Right lung (tissue), 5 donors: Measurements from ENCODE around the gene CD109. TPM values are rescaled to one million over a fixed set of nuclear protein-coding genes. Genes with fewer than 3 reads are reported as not detected.
"Not testable (repeated sequence)": the region's sequence is repeated elsewhere in the genome, so short reads cannot be mapped to it uniquely, and the experiment has no call there.

Experiments
- DNase-seq, 2 donors: peaks; one replicate each; pipeline ENCODE4 v3.0.0-alpha.2; 2013
- polyA plus RNA-seq, 5 donors: library from polyadenylated mRNA; unstranded; fragments of 120-200 nt; gene quantifications; one replicate each; pipeline versions ENCODE4 v1.2.1 to v1.2.3, GENCODE V29; 2013; ENCODE audit warnings: inconsistent platforms in 1 of 5, low replicate concordance in 1 of 5; ENCODE audit not compliant: insufficient read length in 5 of 5, insufficient read depth in 1 of 5

The CD109 gene
- polyA plus RNA-seq, 5 donors, result 13.5 to 31.2 (median 23.4) TPM

DNA sequence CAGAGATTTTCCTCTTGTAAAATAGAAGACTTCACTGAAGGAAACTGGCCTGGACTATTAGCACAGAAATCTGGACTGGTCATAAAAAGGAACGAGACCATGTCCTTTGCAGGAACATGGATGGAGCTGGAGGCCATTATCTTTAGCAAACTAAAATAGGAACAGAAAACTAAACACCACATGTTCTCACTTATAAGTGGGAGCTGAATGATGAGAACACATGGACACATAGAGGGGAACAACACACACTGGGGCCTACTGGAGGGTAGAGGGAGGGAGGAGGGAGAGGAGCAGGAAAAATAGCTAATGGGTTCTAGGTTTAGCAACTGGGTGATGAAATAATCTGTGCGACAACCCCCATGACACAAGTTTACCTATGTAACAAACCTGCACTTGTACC is 27.5 kb downstream of the CD109 start:
- DNase-seq, result not testable (repeated sequence)

DNA sequence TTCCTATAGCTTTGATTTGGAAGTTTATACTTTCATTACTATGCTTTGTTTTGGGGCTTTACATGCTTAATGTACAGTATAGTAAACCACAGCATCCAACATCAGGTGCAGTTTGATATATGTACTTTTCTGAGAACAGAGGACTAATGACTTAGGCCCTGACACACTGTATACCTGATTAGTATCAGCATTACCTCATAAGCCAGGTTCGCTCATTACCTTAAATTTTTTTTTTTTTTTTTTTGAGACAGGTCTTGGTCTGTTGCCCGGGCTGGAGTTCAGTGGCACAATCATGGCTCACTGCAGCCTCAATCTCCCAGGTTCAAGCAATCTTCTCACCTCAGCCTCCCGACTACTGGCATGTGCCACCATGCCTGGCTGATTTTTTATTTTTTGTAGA is 28.4 kb downstream of the CD109 start:
- no peak for DNase-seq

DNA sequence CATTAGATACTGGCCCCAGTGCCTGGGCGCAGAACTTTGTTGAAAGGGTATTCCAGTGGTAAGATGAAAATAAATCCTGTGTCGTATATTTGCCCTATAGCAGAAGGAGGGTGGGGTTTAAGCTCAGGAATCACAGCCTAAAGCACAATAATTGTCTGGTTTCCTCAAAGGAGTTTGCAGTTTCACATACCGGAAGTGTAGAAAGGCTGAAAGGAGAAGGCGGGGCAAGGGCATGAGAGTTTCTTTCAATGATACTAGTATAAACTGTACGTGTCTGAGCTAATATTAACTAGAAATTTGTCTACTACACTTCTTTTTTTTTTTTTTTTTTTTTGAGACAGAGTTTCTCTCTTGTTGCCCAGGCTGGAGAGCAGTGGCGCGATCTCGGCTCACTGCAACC is 29.2 kb downstream of the CD109 start:
- DNase-seq, result not testable (repeated sequence)

DNA sequence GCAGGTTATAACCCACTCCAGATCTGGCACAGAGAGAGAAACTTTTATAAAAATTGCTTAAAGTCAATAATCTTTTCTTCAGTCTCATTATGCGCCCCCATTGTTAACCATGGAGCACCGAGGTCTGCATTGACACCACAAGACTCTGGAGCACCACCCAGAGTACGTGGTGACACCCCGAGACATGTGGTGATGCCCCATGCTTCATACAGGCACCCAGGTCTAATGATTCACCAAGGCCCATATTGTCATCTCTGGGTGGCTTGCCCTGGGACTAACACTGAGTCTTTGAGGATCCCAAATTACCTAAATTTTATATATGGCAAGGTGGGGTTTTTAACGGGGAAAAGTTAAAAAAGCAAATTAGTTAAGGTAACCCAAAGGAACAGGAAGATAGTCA is 31.1 kb downstream of the CD109 start:
- DNase-seq, result no peak

DNA sequence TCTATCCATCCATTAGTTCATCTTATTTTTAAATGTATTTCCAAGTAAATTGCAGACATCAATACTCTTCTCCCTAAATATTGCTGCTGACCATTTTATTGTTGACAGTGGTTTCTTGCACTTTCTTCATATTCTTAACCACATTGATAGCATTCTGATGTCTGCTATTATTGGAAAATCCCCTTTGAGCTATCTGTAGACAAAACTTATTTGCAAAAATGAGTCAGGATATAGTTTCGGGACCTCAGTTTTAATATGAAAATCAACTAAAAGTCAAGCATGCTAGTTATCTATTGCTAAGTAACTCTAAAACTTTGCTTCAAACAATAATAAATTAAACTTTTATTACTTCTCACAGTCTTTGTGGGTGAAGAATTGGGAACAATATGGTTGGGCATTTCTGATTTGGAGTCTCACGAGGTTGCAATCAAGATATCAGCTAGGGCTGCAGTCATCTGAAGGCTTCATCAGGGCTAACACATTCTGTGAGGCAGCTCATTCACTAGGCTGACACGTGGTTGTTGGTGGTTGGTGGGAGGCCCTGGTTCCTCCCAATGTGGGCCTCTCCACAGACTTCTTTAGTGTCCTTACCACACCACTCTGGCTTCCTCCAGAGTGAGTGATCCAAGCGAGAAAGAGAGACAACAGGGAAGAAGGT is 32.7 kb downstream of the CD109 start:
- DNase-seq, result no peak

DNA sequence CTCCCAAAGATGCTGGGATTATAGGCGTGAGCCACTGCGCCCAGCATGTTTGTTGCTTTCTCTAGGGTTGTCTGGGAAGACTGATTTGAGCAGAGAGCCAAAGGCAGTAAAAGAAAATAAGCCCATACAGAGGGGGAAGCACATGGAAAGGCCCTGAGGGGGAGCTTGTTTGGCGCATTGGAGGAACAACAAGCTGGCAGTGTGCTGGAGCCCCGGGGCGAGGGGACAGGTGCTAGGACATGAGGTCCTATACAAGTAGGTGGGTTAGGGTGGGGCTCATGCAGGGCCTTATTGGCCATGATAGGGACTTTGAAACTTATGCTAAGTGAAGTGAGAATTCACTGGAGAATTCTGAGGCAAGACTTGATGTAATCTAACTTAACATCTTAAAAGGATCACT is 35.3 kb downstream of the CD109 start:
- no peak for DNase-seq

DNA sequence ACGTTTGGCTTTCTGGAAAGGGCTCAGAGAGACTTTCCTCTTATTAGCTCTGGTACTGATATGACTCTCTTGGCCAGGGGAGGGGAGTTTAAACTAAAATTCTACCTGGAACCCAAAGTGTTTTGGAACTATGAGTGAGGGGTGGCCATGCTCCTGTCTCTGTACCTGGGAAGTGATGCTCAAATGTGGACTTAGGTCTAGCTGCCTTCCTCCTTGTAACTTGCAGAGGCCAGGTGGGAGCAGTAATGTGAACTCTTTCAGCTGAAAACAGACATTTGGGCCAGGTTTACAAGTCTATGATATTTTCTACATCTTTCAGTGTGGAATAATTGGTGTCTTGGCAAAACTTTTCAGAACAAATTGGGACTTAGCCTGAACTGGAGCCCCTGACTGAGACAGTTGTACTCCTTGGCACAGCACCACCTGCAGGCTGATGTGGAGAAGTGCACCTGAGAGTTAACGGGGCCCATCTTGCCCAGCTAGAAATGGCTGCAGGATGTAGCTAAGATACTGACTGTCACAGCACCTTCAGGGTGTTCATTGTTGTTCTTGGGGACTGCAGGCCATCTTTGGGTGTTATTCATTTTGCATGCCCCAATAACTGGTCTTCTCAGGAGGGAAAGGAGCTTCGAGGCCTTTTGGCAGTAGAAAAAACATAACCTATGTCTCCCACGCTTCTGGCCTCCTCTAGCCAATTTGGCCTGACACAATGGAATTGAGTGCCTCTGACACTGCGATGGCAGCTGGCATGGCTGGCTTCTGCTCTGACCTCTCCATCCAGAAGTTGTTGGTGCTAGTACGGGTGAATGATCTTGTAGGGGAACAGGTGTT is 37.1 kb downstream of the CD109 start:
- DNase-seq, result peak in 1 of 2 donors; percentile 54

DNA sequence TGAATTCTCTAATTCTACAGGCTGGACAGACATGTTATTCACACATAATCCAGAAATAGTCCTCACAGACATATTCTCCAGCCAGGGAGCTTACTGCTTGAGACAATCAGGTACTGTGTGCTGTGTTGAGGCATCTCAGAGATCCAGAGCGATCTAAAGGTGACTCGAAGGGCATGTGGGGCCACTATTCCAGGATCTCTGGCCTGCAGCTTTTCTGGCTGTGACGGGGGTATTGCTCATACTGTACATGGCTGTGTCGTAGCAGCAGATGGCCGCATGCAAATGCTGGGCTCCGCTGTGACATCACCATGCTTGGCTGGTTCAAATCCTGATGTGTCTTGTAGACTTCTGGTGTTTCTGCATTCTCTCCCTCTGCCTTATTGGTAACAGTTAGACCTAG is 37.8 kb downstream of the CD109 start:
- DNase-seq, result no peak

DNA sequence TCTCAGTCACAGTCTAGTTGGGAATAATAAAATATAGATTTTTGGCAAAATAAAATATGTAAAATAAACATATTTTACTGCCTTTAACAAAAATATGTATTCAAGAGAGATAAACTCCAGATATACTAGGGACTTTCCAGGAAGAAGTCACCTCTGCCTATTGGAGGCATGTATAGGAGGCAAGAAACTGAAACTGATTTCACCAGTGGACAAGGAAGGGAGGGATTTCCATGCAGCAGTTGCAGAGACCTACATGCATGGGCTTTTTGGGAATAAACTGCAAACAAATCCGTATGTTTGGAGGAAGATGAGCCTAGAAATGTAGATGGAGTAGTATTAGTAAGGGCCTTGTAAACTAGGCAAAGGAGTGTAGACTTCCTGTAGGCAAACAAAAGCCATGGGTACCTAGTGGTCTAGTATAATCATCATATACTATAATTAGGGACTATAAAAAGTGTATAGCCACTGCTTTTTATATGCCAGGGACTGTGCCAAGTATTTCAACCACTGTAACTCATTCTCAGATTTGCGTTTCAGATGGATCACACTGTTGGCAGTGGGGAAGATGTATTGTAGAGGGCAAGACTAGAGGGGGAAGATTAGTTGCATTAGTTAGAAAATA is 38.9 kb downstream of the CD109 start:
- no peak for DNase-seq

DNA sequence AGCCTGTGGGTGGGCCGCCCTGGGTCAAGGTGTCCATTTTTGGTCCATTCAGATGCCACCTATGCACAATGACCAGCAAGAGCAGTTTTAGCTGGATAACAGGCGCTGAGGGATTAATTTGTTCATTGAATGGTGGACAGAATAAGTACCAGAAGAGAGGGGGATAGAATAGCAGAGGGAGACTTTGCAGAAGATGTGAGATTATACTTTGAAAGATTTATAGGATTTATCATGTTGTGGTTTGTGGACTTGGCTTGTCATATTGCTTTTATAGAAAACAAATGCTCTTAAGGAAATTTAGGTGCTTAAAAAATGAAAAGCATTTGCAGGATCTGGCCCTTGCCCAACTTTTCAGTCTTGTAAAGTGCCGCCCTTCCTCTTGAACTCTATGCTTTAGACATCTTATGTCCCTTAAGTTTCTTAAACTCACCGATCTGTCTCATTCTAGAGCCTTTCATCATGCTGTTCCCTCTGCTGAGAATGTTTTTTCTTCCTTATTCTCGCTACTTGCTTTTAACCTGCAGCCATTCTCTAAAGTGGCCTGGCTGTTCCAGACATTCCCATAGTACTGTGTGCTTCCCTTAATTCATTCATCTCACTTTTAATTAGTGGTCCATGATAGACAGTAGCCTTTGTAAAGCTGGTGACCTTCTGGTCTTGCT is 42.5 kb downstream of the CD109 start:
- no peak for DNase-seq

DNA sequence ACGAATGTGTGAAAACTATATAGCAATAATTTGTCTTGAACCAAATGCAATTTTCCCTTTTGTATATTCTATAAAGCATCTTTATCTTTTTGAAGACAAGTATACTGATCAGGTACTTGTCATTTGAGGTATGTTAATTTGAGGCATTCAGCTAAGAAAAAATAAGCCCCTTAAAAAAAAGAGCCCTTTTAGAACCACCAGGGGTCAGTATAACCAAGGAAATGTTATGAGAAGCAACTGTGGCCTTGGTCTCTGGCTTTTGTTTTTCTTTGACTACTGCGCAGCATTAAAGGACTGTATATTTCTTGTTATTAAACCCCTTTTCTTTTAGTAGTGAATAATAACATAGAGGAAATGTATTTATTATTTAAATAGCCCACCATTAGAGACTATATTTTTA is 43.1 kb downstream of the CD109 start:
- peak; percentile 50 to 51 for DNase-seq

DNA sequence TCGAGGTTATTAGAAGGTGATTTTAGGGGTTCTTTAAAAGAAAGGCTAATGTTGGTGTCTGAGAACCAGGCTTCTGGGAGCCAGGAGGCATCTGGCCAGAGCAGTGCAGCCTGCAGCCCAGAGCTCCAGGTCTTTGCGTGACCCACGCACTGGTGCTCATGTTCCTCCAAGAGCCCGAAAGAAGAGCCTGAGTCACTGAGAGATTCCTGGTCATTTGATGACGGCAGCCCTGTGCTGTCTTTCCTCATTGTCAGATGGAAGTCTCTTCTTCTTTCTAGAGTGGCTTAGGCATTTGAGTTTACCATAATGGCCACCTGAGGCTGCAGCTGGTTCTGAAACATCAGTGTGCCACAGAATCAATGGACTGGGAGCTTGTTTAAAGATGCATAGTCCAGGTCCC is 46.4 kb downstream of the CD109 start:
- DNase-seq, result no peak

DNA sequence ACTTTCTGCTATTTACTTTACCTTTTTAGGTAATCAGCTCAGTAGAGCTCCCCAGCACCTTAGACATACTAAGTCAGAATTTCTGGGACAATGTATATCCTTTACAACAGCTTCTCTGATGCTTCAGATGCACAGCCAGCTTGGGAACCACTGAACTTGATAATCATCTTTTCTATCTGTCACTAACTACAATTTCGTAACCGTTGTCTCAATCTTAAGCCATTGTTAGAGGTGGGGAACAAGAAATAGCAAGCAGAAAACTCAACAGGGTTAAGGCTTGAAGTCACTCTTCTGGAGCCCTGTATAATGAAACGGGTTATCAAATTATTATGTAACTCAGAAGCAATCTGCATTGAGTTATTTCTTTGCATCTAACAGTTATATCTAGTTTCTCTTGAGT is 47.1 kb downstream of the CD109 start:
- no peak for DNase-seq

DNA sequence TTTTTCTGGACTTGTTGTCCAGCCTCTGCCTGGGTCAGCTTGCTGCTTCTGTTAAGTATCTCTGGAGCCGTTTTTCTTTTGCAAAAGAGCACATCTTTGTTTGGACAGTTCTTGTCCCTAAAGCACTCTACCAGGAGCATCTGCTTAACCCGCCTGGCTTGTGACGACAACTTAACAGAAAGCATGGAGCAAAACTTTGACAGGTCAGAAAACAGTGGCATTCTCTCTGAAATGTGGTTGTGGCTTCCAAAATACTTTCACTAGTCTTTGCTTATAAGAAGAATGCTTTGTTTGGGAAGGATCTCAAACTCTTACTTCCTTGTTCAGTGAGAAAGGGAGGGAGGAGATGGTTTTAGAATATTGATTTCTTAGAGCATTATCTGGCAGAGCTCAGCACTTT is 47.6 kb downstream of the CD109 start:
- no peak for DNase-seq

DNA sequence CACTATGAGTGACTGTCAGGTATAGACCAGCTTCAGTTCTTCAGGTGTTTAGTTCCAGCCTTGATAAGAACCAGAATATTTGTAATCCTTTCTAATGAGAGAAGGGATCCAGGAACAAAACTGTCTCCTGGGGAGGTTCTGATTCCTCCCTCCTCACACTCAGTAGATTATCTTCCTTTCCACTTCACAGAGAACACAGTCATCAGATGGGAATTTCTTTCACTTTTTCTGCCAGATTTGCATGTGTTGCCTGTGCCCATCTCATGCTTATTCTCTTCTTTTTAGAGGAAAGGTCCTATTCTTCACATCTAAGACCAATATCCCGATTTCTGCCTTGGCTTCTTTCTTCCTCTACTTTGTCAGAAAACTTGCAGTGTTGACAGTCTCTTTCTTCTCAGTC is 50.8 kb downstream of the CD109 start:
- DNase-seq, result no peak

DNA sequence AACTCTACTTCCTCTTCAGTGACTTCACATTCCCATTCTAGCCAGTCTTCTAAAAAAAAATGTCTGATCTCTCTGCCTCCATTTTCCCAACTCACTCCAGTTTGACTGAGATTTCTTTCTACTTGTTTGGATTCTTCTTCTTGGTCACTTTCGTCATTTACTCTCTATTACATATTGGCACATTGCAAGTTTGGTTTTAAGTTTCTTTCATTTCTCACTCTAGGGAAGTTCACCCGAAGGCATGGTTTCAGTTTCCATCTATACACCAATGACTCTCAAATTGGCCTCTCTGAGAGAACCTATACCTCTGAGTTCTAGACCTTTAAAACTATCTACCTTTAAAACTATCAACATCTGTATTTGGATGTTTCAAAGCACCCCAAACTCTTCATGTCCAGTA is 51.3 kb downstream of the CD109 start:
- no peak for DNase-seq

DNA sequence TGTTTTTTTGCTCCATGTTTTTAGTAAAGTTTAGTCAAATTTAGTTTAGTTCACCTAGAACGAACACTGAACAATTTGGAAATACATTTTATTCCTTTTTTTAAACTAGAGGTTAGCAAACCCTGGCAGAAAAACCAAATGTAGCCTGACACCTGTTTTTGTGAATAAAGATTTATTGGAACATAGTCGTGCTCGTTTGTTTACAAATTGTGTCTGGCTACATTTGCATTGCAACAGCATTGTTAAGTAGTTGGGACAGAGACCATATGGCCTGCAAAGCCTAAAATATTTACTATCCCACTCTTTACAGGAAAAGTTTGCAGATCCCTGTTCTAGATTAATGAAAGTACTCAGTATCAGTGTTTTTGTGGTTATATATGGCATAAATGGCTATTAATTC is 56.9 kb downstream of the CD109 start:
- DNase-seq, result no peak

DNA sequence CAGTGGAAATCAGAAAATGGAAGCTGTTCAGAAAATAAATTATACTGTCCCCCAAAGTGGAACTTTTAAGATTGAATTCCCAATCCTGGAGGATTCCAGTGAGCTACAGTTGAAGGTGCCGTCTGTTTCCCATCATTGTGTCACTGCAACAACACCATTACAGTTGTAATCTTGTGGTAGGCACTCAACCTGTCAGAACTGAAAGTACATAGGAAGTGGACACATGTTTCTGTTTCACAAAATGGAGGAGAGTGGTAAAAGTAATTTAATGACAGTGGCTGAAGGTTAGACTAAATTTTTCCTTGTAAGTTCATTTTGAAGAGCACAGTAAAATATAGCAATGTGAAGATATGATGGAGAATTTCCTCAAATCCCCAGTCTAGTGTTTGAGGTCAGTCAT is 70.0 kb downstream of the CD109 start:
- no peak for DNase-seq

DNA sequence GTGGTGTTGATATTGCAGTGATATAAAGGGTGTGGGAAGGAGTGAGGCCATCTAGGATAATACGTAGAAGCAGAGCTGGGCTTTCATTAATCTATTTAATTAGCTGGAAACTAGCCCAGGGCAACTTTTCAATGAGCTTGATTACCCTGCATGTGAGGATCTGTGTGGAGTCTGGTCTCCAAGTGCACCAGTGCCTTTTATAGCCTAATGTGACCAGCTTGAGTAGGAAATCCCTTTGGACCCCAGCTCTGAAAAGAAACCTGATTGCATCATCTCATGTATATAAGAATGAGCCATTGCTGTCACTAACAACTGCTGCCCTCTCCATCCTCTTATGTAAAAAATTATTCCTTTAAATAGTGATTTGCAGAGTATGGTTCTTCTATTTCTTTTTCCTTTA is 72.6 kb downstream of the CD109 start:
- DNase-seq, result no peak

DNA sequence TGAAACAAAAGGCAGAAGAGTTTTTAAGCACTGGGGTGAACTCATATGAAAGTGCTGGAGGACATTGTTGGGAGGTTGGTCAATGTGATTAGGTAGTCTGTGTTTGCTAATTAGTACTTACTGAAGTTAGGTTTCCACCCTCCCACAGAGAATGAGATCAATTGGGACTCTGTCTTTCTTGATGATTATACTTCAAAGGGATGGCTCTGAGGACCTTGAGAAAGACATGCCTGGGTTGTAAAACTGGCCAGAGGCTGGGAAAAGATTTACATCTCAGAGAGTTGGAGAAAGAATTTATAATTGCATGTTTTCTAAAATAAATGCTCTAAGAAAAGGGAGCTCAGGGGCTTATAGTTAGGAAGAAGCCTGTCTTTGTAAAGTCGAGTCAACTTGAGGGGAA is 74.0 kb downstream of the CD109 start:
- DNase-seq, result no peak

DNA sequence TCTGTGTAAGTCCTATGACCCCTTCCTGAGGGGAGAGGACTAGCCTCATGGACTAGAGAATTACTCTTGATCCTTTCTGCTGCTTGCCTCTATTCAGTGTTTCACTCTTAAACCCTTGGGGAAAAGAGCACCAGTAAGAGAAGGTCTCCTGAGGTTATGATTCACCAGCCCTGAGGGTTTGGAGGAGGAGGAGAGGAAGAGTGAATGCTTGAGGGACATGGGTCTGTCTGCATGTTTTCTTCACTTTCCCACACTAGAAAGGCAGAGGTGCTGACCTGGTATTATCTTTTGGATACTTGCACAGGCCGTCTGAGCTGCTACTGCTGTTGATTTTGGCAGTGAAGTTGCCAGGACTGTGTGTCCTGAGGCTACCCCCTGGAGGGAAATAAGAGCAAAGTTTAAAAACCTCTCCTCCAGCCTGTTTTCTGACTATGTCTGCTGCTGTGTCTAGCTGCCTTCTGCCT is 78.3 kb downstream of the CD109 start:
- DNase-seq, result no peak

DNA sequence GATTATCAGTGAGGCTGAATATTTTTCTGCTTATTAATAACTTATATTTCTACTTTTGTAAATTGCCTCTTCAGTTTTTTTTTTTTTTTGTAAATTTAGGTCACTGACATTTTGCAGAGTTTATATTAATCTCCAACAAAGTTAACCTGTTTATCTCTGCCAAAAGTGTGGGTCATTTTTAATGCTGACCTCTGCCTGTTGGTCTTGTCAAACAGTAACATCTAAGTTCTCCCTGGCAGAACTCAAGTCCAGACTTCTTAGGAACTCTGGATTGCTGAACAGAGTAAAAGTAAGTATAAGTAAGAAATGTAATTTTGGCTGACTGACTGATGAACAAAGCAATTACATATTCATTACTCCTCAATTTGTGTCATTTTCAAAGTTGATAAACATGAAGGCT is 83.9 kb downstream of the CD109 start:
- no peak for DNase-seq

DNA sequence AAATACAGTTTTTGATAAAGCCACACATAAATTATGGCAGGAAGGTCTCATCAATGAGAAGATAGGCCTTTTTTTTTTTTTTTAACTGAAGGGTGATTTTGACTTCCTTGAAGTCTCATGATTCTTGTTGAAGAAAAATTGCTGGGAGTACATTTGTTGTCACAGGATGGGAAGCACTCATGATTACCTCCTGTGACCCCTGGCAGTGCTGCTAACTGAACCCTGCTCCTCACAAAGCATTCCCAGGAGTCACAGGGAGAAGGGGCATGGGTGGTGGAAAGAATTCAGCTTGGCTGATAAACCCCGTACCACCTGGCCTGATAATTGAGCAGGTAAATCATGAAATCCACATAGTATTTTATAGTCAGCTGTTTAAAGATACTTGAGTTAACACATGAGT is 86.9 kb downstream of the CD109 start:
- DNase-seq, result no peak
